HepG2 (cell line): ENCODE results near the gene NKAIN2.

ENCODE experiments used
- TAF1 ChIP-seq: sonication (generic); formaldehyde crosslinking; IDR thresholded peaks from 2 replicates; pipeline ENCODE4 v1.4.0; 2020; ENCODE audit warnings: missing genetic modification reagents
- TF ChIP-seq, protein P1 (sequence below): sonication (generic); formaldehyde crosslinking; IDR thresholded peaks from 2 replicates; pipeline ENCODE4 v1.5.0; 2020; ENCODE audit warnings: mild to moderate bottlenecking, missing genetic modification reagents, moderate library complexity

DNA sequence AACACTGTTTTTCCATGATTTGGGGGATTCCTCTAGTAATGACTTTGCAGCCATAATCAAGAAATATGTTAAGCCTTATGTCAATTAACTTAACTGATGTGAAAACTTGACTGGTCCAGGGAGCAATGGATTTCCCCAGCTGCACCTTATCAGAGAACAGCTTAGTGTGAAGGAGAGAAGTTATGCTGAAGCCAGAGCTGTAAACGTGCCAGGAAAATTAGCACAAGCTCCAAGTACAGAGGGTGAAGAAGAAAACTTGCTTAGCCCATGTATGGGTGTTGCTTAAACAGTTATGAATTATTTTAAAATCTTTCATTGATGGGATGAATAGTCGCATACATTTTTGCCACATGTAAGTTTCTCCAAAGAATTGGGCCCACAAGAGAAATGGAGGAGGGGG lies 943.7 kb downstream of the NKAIN2 start:
- TF ChIP-seq TAF1 (CRISPR knock-in tag): no peak
- TF ChIP-seq, protein P1, sequence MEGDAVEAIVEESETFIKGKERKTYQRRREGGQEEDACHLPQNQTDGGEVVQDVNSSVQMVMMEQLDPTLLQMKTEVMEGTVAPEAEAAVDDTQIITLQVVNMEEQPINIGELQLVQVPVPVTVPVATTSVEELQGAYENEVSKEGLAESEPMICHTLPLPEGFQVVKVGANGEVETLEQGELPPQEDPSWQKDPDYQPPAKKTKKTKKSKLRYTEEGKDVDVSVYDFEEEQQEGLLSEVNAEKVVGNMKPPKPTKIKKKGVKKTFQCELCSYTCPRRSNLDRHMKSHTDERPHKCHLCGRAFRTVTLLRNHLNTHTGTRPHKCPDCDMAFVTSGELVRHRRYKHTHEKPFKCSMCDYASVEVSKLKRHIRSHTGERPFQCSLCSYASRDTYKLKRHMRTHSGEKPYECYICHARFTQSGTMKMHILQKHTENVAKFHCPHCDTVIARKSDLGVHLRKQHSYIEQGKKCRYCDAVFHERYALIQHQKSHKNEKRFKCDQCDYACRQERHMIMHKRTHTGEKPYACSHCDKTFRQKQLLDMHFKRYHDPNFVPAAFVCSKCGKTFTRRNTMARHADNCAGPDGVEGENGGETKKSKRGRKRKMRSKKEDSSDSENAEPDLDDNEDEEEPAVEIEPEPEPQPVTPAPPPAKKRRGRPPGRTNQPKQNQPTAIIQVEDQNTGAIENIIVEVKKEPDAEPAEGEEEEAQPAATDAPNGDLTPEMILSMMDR (CRISPR knock-in tag): no peak
